ENCODE measurements around the gene RNF180. TPM values are rescaled to one million over a fixed set of nuclear protein-coding genes. Genes with fewer than 3 reads are reported as not detected.

Gene RNF180
- total RNA-seq, result 12.2 TPM
- long read RNA-seq, full-length matches to known transcripts, result 6 of 15 reads
- long read RNA-seq, partial matches to known transcripts, result 4 of 15 reads
- long read RNA-seq, other reads (novel, unspliced or antisense), result 5 of 15 reads

DNA sequence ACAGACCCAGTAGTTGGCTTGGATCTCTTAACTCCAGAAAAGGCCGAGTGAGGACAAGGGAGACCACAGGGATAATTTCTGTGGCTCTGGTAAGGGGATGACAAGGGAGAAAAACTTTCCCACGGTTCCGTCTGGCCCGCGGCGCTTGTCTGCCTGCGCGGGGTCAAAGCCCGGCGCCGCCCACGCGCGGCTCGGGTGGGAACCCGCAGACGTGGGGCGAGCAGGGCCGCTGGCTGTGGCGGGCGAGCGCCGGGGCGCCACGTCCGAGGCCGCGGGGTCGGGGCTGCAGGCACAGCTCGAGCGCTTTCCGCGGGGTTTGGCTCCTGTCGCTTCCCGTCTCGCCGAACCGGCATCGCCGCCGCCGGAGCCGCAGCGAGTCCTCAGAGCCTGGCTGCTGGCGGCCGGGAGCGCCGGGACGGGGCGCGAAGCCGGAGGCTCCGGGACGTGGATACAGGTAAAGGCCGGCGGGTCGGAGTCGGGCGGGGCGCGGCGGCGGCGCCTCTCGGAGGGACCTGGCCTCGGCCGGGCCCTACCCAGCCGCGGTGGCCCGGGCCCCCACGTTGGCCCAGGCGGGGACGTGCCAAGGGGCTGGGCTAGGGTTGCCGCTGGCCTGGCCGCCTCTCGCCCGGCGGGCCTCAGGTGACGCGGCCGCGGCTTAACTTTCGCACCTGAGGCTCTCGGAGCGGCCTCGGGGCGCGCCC is at the start of gene RNF180:
RNF180 (plus strand) TSS at position 344 of the 701 bp plus-strand sequence. CDS start 34,965 bp downstream, outside the sequence.
- peak within 1 kb of the TSS; percentile 63 for H3K4me3 ChIP-seq
- H3K4me1 ChIP-seq, result peaks cover 5% of the 10 kb centered on the region
- peak within 1 kb of the TSS; percentile 85 for H3K27ac ChIP-seq
- peak; percentile 93 to 94 for ATAC-seq
- H3K9me3 ChIP-seq, result no peaks in the 10 kb centered on the region
- no peak for TF ChIP-seq CTCF (IDR thresholded peaks at IDR 0.05)
- H3K27me3 ChIP-seq (ENCODE audit: low read depth), result peaks cover 10% of the 10 kb centered on the region
- H3K36me3 ChIP-seq, result no peaks in the 10 kb centered on the region
- intact Hi-C loops (cut with DNase I), result no loop called here
- peak; percentile 68 for DNase-seq

DNA sequence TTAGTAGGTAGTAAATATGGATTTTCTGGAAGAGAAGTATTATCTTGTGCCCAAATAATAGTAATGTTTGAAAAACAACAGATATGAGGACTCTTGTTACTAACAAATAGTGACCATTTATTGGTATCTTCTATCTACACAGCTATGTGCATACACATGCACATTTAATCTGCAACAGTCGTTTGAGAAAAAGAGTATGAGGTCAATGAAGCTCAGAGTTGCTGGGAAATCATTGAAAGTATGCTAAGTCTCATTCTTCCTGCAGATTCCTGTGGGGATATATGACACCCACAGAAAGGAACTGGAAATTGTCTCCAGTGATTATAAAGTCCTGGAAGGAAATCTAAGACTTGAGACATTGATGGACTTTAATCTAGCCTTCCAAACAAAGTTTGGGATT is 40.1 kb upstream of the RNF180 start:
- H3K4me3 ChIP-seq, result no peak overlapping the region
- DNase-seq (no peak), ATAC-seq (no peak)
- H3K27me3 ChIP-seq (ENCODE audit: low read depth), result no peaks in the 10 kb centered on the region
- H3K36me3 ChIP-seq, result no peaks in the 10 kb centered on the region
- no peak for TF ChIP-seq CTCF (IDR thresholded peaks at IDR 0.05)
- intact Hi-C loops (cut with DNase I), result no loop called here
- no peaks in the 10 kb centered on the region for H3K4me1 ChIP-seq
- no peaks in the 10 kb centered on the region for H3K9me3 ChIP-seq
- H3K27ac ChIP-seq, result no peak overlapping the region

GRCh38 chr5:64126202-64126741 is 39.4 kb upstream of the RNF180 start:
- H3K36me3 ChIP-seq, result no peaks in the 10 kb centered on the region
- intact Hi-C loops (cut with DNase I), result no loop called here
- no peaks in the 10 kb centered on the region for H3K9me3 ChIP-seq
- no peak overlapping the region for H3K4me3 ChIP-seq
- H3K4me1 ChIP-seq, result no peaks in the 10 kb centered on the region
- no peak for DNase-seq
- H3K27me3 ChIP-seq (ENCODE audit: low read depth), result no peaks in the 10 kb centered on the region
- TF ChIP-seq CTCF (IDR thresholded peaks at IDR 0.05), result no peak
- H3K27ac ChIP-seq, result no peak overlapping the region
- ATAC-seq, result no peak

GRCh38 chr5:64140018-64140417 is 25.6 kb upstream of the RNF180 start:
- H3K27me3 ChIP-seq (ENCODE audit: low read depth), result no peaks in the 10 kb centered on the region
- no peak for TF ChIP-seq CTCF (IDR thresholded peaks at IDR 0.05)
- no peak overlapping the region for H3K4me3 ChIP-seq
- DNase-seq, result no peak
- no peaks in the 10 kb centered on the region for H3K36me3 ChIP-seq
- ATAC-seq, result no peak
- H3K27ac ChIP-seq, result no peak overlapping the region
- H3K4me1 ChIP-seq, result peaks cover 5% of the 10 kb centered on the region
- H3K9me3 ChIP-seq, result no peaks in the 10 kb centered on the region
- intact Hi-C loops (cut with DNase I), result no loop called here

DNA sequence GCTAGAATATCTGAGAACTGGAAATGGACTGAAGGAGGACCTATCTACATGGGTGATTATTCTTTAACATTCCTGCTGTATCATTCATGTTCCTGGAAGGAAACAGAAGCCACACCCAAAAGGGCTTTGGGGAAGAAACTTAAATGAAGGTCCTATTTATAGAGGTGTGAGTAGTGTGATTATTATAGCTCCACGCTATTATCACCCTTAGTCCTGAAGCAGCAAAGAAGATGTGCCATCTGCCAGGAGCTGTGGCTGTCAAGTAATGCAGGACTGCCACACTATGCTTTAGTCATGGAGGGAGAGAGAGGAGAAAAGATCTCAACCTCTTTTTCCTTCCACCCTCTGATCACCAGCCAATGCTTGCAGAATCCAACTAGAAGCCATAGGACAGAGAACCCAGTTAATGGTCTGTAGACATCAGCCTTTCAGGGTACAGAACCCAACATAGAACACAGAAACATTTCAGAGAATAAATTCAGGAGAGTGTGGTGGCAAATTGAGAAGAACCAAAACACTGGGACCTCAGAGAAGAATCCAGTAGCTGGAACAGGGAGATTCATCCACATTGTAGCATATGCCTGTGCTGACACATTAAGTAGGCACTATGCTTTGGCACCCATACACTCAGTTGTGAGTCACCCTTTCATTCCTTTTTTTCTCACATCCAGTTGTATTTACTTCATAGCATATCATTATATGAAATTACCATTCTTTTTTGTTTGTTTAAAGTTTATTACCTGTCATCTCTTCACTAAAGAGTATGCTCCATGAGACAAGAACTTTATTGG is 21.0 kb upstream of the RNF180 start:
- peaks cover 9% of the 10 kb centered on the region for H3K4me1 ChIP-seq
- ATAC-seq (no peak), DNase-seq (no peak)
- no peak overlapping the region for H3K27ac ChIP-seq
- no peaks in the 10 kb centered on the region for H3K9me3 ChIP-seq
- no peaks in the 10 kb centered on the region for H3K36me3 ChIP-seq
- no peaks in the 10 kb centered on the region for H3K27me3 ChIP-seq (ENCODE audit: low read depth)
- no peak for TF ChIP-seq CTCF (IDR thresholded peaks at IDR 0.05)
- intact Hi-C loops (cut with DNase I), result no loop called here
- no peak overlapping the region for H3K4me3 ChIP-seq

Data from lower lobe of right lung (tissue), 2 donors.